HCT116 (cell line): ENCODE data around the gene SF3A2. TPM values are rescaled to one million over a fixed set of nuclear protein-coding genes. Genes with fewer than 3 reads are reported as not detected.

ENCODE experiments used
- ATAC-seq: fragments of 200-7000 bp; cut with Tn5 transposase; 2 replicates; pipeline ENCODE4 v1.9.1; 2020; ENCODE audit warnings: mild to moderate bottlenecking, moderate library complexity
- BruUV-seq: library from RNA; stranded (reverse); fragments of 400-500 nt; replicated peaks from 2 replicates; lab custom pipeline; 2021; lab: Mats Ljungman, UMichigan
- CTCF ChIA-PET: fragments of 300-600 bp; sonication (Branson Sonifier 250); formaldehyde crosslinking; loops from one replicate; lab custom pipeline; 2021; ENCODE audit warnings: antibody characterized with exemption; lab: Charles Lee
- POLR2A ChIA-PET: fragments of 300-600, 350-600 bp; sonication (Branson Sonifier 250); formaldehyde crosslinking; loops from one replicate; lab custom pipeline; 2021; ENCODE audit warnings: antibody characterized with exemption; lab: Charles Lee
- RAD21 ChIA-PET, 2 experiments: fragments of 300-600 bp; sonication (Branson Sonifier 250); formaldehyde crosslinking; loops; one replicate each; lab custom pipeline; 2023; ENCODE audit warnings: low total read pairs in 2 of 2; ENCODE audit not compliant: uncharacterized antibody in 2 of 2, unreplicated experiment in 2 of 2, low non-redundant PET in 1 of 2; lab: Charles Lee
- DNase-seq: peaks from one replicate; pipeline ENCODE4 v3.0.0-alpha.2; 2010; ENCODE audit warnings: low read depth, low spot score
- H2AFZ ChIP-seq: fragments of 200-600 bp; shearing (Covaris generic), sonication (generic); 2 replicates; pipeline ENCODE4 v1.6.1; 2017; ENCODE audit warnings: low read depth, mixed run types, mixed read lengths, antibody characterized with exemption, low read length; ENCODE audit not compliant: poor library complexity, severe bottlenecking
- H3K27ac ChIP-seq: 2 replicates; pipeline ENCODE4 v1.5.1; 2012; ENCODE audit warnings: low read depth, low read length
- H3K27me3 ChIP-seq: fragments of 200-600 bp; sonication (generic); 2 replicates; pipeline ENCODE4 v1.6.1; 2016; ENCODE audit warnings: mixed run types, low read length, mixed read lengths; ENCODE audit not compliant: insufficient read depth
- H3K36me3 ChIP-seq, 2 experiments: fragments of 200-500 bp in 1 of 2; fragments of 200-600 bp in 1 of 2; sonication (Bioruptor generic) in 1 of 2; sonication (generic) in 1 of 2; 2 replicates each; pipeline versions ENCODE4 v1.5.1 to v1.6.1; 2014 to 2016; ENCODE audit warnings: low read length in 2 of 2, inconsistent platforms in 1 of 2, mixed read lengths in 1 of 2, mixed run types in 1 of 2; ENCODE audit not compliant: insufficient read depth in 2 of 2, control insufficient read depth in 1 of 2
- H3K4me1 ChIP-seq, 2 experiments: fragments of 200-600 bp in 1 of 2; sonication (generic) in 1 of 2; 2 replicates each; pipeline versions ENCODE4 v1.5.1 to v1.6.1; 2012 to 2017; ENCODE audit warnings: low read length in 2 of 2, inconsistent platforms in 1 of 2, mild to moderate bottlenecking in 1 of 2, mixed read lengths in 1 of 2, mixed run types in 1 of 2, moderate library complexity in 1 of 2; ENCODE audit not compliant: insufficient read depth in 2 of 2, control insufficient read depth in 1 of 2
- H3K4me2 ChIP-seq: fragments of 200-600 bp; sonication (generic); 2 replicates; pipeline ENCODE4 v1.6.1; 2017; ENCODE audit warnings: mixed run types, low read length, mixed read lengths
- H3K4me3 ChIP-seq, 2 experiments: fragments of 200-600 bp in 1 of 2; sonication (generic) in 1 of 2; replicated peaks in 1 of 2; 2 replicates each; pipeline ENCODE4 v1.5.1; 2011 to 2016; ENCODE audit warnings: low read length in 2 of 2, control low read depth in 1 of 2, low read depth in 1 of 2, mild to moderate bottlenecking in 1 of 2, mixed read lengths in 1 of 2, mixed run types in 1 of 2
- H3K79me2 ChIP-seq: fragments of 200-600 bp; sonication (generic); 2 replicates; pipeline ENCODE4 v1.6.1; 2017; ENCODE audit warnings: mild to moderate bottlenecking, mixed run types, low read length, moderate library complexity, mixed read lengths; ENCODE audit not compliant: insufficient read depth
- H3K9ac ChIP-seq: fragments of 200-600 bp; sonication (generic); 2 replicates; pipeline ENCODE4 v1.6.1; 2016; ENCODE audit warnings: low read length, mixed read lengths
- H3K9me2 ChIP-seq: fragments of 200-600 bp; sonication (generic), shearing (Covaris generic); 2 replicates; pipeline ENCODE4 v1.6.1; 2017; ENCODE audit warnings: mixed run types, mild to moderate bottlenecking, moderate library complexity; ENCODE audit not compliant: insufficient read depth
- H3K9me3 ChIP-seq, 2 experiments: fragments of 200-500 bp in 1 of 2; fragments of 200-600 bp in 1 of 2; sonication (Bioruptor generic) in 1 of 2; sonication (generic) in 1 of 2; 2 replicates each; pipeline ENCODE4 v1.6.1; 2014 to 2017; ENCODE audit warnings: low read length in 2 of 2, mixed read lengths in 2 of 2, inconsistent platforms in 1 of 2, low read depth in 1 of 2, mild to moderate bottlenecking in 1 of 2, mixed run types in 1 of 2, moderate library complexity in 1 of 2; ENCODE audit not compliant: control insufficient read depth in 1 of 2, insufficient read depth in 1 of 2
- H4K20me1 ChIP-seq: fragments of 200-600 bp; sonication (generic), shearing (Covaris generic); 2 replicates; pipeline ENCODE4 v1.6.1; 2017; ENCODE audit warnings: mixed run types, mild to moderate bottlenecking, moderate library complexity; ENCODE audit not compliant: insufficient read depth
- CEBPB ChIP-seq: IDR thresholded peaks from 2 replicates; pipeline ENCODE4 v1.6.1; 2012; ENCODE audit warnings: low read depth
- EGR1 ChIP-seq: IDR thresholded peaks from 2 replicates; pipeline ENCODE4 v1.6.1; 2012; ENCODE audit warnings: low read depth
- EZH2 ChIP-seq: fragments of 200-600 bp; sonication (generic); IDR thresholded peaks from 2 replicates; pipeline ENCODE4 v1.6.1; 2017; ENCODE audit warnings: antibody characterized with exemption, mixed run types
- EZH2phosphoT487 ChIP-seq: fragments of 200-600 bp; IDR thresholded peaks from 2 replicates; pipeline ENCODE4 v1.6.1; 2018; ENCODE audit warnings: antibody characterized with exemption, borderline replicate concordance
- RAD21 ChIP-seq: IDR thresholded peaks from 2 replicates; pipeline ENCODE4 v1.6.1; 2012; ENCODE audit warnings: low read depth, mild to moderate bottlenecking
- REST ChIP-seq: IDR thresholded peaks from 2 replicates; pipeline ENCODE4 v1.6.1; 2012; ENCODE audit warnings: low read depth
- SP1 ChIP-seq: IDR thresholded peaks from 2 replicates; pipeline ENCODE4 v1.6.1; 2012; ENCODE audit warnings: low read depth
- YY1 ChIP-seq: IDR thresholded peaks from 2 replicates; pipeline ENCODE4 v1.6.1; 2011; ENCODE audit warnings: low read length, low read depth, moderate library complexity, mild to moderate bottlenecking; ENCODE audit not compliant: insufficient replicate concordance; ENCODE audit errors: extremely low read depth
- intact Hi-C: fragments of 100-400 bp; cut with micrococcal nuclease; formaldehyde crosslinking; loops from 2 replicates; pipeline ENCODE4 v1.10.0; 2022
- total RNA-seq: library from RNA; stranded (reverse); gene quantifications from one replicate; pipeline ENCODE4 v1.2.1, GENCODE V29; 2021; ENCODE audit not compliant: unreplicated experiment
- TF ChIP-seq, protein P1 (sequence below): IDR thresholded peaks from 2 replicates; pipeline ENCODE4 v1.6.1; 2012
- TF ChIP-seq, protein P2 (sequence below), 3 experiments: fragments of 200-600 bp in 1 of 3; sonication (generic) in 1 of 3; IDR thresholded peaks in 2 of 3; conservative IDR thresholded peaks in 1 of 3; 2 replicates each; pipeline ENCODE4 v1.5.1; 2012 to 2017; ENCODE audit warnings: low read depth in 2 of 3, low read length in 2 of 3, antibody characterized with exemption in 1 of 3, borderline replicate concordance in 1 of 3, control low read depth in 1 of 3, mild to moderate bottlenecking in 1 of 3, mixed read lengths in 1 of 3, mixed run types in 1 of 3, moderate library complexity in 1 of 3; ENCODE audit not compliant: insufficient read depth in 1 of 3

SF3A2 gene
- total RNA-seq, 1 experiment from 2014 or later: 166 TPM

DNA sequence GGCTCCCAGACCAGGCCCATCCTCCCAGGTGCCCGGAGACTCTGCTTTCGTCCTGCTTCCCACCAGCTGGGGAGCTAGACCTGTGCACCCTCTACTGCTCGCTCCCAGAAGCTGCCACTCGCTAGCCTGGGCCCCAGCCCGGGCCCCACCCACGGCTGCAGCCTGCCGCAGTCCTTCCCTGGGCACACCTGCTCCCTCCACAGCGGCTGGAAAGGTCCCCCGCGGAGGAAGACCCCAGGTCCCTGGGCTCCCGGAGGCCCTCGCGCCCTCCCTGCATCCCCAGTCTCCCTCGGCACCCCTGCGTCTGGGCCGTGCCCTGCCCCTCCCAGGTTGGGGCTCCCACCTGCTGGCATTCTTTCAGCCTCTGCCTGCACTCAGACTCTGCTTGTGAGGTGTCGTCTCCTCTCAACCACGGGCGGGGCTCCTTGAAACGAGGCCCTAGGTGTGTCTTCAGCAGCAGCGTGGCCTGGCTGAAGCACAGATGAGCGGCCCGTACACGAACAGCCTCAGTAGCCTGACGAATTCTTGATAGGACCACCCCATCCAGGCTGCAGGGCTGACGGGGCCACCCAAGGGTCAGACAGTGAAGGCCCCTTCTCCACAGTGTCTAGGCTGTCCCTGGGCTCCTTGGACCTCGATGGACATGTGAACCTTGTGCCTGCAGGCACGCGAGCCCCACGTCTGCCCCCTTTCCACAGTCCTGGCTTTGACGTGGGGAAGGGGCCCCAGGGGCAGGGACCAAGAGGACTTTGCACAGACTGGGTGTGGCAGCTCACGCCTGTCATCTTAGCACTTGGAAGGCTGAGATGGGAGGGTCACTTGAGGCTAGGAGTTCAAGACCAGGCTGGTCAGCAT, 44.9 kb upstream of the SF3A2 start:
- intact Hi-C loops: no loop called here
- no peak for DNase-seq
- H3K4me2 ChIP-seq: no peak overlapping the region
- RAD21 ChIA-PET: no interaction called here
- ATAC-seq: peak; percentile 22; the same call in 1 of the 2 replicates
- CTCF ChIA-PET: no interaction called here
- H3K4me3 ChIP-seq: no peak overlapping the region
- H4K20me1 ChIP-seq: no peaks in the 10 kb centered on the region
- H3K4me1 ChIP-seq: no peaks in the 10 kb centered on the region
- H3K9me3 ChIP-seq: no peaks in the 10 kb centered on the region
- peaks cover 66% of the 10 kb centered on the region for H3K79me2 ChIP-seq
- H3K27me3 ChIP-seq: no peaks in the 10 kb centered on the region
- TF ChIP-seq EGR1 (no peak), YY1 (no peak), SP1 (no peak), RAD21 (no peak), EZH2 (no peak), EZH2phosphoT487 (no peak)
- TF ChIP-seq, protein P1, sequence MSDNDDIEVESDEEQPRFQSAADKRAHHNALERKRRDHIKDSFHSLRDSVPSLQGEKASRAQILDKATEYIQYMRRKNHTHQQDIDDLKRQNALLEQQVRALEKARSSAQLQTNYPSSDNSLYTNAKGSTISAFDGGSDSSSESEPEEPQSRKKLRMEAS: no peak
- H3K9me2 ChIP-seq: no peaks in the 10 kb centered on the region
- H3K27ac ChIP-seq: no peak overlapping the region; the same call in 1 of the 2 replicates
- POLR2A ChIA-PET: no interaction called here
- no peak overlapping the region for H3K9ac ChIP-seq
- H2AFZ ChIP-seq: no peak overlapping the region
- H3K36me3 ChIP-seq: peaks cover 23 to 48% of the 10 kb centered on the region in 2 experiments; a peak in 3 of 4 replicates
- BruUV-seq: no TSS peak

DNA sequence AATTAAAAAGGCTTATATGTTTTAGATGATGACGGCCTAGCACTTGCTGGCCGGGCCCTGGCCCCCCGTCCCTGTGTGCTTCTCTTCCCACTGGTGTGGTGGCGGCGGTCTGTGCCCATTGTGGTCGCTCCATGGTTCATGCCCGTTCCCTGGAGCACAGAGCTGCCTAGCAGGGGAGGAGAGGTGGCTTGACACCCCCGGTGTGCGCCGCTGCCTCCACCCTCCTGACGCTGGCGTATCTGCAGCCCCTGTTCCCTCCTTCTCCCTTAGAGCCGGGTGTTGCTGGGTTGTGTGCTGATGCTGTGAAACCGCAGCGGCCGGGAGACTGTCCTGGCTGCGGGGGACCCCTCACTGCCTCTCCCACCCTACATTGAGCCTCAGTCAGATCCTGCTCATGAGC, 43.8 kb upstream of the SF3A2 start:
- intact Hi-C loops: no loop called here
- Histone ChIP-seq H4K20me1 (no peaks in the 10 kb centered on the region), H3K4me3 (no peak overlapping the region), H3K79me2 (peaks cover 70% of the 10 kb centered on the region), H3K9ac (no peak overlapping the region), H2AFZ (no peak overlapping the region), H3K4me1 (no peaks in the 10 kb centered on the region), H3K9me3 (no peaks in the 10 kb centered on the region), H3K4me2 (no peak overlapping the region), H3K9me2 (no peaks in the 10 kb centered on the region), H3K27me3 (no peaks in the 10 kb centered on the region), H3K27ac (no peak overlapping the region)
- RAD21 ChIA-PET: no interaction called here
- DNase-seq (no peak), ATAC-seq (no peak)
- POLR2A ChIA-PET: no interaction called here
- BruUV-seq: no TSS peak
- CTCF ChIA-PET: no interaction called here
- TF ChIP-seq REST: no peak
- no peak for TF ChIP-seq CEBPB
- TF ChIP-seq, protein P2, sequence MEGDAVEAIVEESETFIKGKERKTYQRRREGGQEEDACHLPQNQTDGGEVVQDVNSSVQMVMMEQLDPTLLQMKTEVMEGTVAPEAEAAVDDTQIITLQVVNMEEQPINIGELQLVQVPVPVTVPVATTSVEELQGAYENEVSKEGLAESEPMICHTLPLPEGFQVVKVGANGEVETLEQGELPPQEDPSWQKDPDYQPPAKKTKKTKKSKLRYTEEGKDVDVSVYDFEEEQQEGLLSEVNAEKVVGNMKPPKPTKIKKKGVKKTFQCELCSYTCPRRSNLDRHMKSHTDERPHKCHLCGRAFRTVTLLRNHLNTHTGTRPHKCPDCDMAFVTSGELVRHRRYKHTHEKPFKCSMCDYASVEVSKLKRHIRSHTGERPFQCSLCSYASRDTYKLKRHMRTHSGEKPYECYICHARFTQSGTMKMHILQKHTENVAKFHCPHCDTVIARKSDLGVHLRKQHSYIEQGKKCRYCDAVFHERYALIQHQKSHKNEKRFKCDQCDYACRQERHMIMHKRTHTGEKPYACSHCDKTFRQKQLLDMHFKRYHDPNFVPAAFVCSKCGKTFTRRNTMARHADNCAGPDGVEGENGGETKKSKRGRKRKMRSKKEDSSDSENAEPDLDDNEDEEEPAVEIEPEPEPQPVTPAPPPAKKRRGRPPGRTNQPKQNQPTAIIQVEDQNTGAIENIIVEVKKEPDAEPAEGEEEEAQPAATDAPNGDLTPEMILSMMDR (IDR thresholded peaks at IDR 0.05 in 2 of 3, conservative IDR thresholded peaks at IDR 0.05 in 1 of 3; ENCODE audit: borderline replicate concordance in 1 of 3, insufficient read depth in 1 of 3, low read depth in 2 of 3, low read length in 2 of 3): no peak
- TF ChIP-seq, all 23 proteins: peak for 0
- peaks cover 19 to 41% of the 10 kb centered on the region in 2 experiments; a peak in 3 of 4 replicates for H3K36me3 ChIP-seq
